ENCODE data around the gene UBL3.

The UBL3 gene

DNA sequence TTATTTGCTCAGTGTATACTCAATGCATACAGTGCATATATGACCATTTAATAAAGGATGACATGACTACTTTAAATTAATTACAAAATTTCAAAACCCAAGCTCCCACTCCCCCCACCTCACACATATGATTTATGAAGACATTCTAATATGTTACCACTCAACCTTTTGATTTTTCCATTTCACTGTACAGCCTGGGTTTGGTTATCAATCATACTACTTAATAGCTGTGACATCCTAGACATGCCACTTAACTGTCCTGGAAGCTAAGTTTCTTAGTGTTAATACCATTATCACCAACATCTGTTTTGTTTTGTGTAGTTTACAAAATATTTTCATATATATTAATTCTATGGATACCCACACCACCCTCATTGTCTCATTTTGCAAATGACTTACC, 42.2 kb downstream of the UBL3 start:
- no peak for DNase-seq

GRCh38 chr13:29805994-29806979, 44.1 kb downstream of the UBL3 start:
- DNase-seq: no peak

- no peak for DNase-seq
These were observed 47.2 kb downstream of the UBL3 start for GRCh38 chr13:29803221-29803620.

- no peak for DNase-seq
These were observed 47.8 kb downstream of the UBL3 start for GRCh38 chr13:29802621-29803020.

DNA sequence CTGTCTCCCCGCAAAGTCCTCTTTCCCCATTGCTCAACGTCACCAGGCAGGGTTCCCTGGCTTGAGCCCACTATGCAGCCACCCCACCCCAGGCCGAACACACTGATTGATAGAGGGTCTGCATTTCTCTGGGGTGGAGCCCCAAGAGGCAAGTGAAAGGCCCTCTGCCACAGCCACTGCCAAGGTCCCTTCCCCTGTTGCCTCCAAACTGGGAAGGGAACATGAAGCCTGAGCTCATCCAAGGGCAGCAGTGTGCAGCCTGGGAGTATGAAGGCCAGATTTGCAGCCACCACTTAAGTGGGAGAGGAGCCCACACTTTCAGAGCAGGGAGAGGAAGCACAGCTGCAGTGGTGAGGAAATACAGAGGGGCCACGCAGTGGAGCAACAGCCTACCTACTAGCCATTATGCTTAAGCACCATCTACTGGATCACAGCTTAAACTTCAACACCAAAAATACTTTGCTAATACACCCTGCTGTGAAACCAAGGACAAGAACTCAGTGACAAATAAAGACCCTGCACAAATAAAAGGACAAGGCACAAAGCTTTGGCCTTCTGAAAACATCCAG, 48.6 kb downstream of the UBL3 start:
- no peak for DNase-seq

GRCh38 chr13:29801102-29801501, 49.3 kb downstream of the UBL3 start:
- no peak for DNase-seq

GRCh38 chr13:29800687-29801086, 49.7 kb downstream of the UBL3 start:
- no peak for DNase-seq

- DNase-seq: no peak
These were observed 51.4 kb downstream of the UBL3 start for GRCh38 chr13:29799041-29799440.

DNA sequence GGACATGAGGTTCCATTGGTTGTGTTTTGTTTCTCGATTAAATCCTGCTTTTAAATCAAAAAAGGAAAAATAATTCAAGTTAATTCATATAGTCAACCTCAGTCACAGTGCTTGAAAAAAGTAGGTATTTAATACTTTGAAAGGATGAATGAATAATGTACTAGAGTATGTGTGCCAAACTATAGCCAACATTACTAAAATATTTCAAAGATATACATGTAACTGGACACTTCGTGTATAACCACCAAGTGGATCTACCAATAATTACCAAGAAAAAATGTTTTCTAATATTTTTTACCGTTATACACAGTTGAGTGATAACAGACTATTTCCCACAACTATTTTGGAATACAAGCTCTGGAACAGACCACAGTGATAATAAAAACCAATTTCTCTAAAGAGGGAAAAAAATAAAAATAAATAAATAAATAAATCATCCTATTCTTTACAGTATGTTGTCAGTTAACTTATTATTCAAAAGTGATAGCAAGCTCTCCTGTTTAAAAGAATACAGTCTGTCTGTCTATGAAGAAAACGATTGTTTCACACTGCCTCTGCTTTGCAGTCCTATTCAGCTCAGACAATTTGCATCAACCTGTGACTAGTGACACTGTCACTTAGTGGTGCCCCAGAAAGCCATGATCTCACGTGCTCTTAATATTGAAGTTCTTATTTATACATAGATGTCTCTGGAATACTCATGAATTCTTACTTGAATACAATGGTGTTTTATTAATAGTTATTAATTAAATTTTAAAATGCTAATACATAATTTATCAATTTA, 58.2 kb downstream of the UBL3 start:
- no peak for DNase-seq

DNA sequence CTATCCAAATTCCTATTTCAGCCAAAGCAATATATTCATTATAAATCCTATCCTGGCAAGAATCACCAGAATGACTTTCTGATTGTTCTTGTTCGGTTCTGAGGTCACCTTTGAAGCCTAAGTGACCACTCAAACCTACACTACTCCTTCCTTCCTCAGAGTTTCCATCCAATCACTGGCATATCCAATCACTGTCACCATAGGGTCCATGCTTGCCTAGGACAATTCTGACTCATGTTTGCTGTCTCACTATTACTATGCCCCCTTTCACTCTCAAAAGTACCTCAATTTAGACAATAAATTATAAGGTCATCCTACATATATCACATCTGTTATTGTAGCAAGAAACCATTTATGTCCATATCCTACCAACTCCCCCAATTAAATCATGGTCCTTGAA, 58.9 kb downstream of the UBL3 start:
- DNase-seq: no peak

- no peak for DNase-seq
These were observed 63.7 kb downstream of the UBL3 start for GRCh38 chr13:29786698-29787097.

GRCh38 chr13:29785978-29786377, 64.4 kb downstream of the UBL3 start:
- DNase-seq: no peak

GRCh38 chr13:29782798-29783197, 67.6 kb downstream of the UBL3 start:
- no peak for DNase-seq

DNA sequence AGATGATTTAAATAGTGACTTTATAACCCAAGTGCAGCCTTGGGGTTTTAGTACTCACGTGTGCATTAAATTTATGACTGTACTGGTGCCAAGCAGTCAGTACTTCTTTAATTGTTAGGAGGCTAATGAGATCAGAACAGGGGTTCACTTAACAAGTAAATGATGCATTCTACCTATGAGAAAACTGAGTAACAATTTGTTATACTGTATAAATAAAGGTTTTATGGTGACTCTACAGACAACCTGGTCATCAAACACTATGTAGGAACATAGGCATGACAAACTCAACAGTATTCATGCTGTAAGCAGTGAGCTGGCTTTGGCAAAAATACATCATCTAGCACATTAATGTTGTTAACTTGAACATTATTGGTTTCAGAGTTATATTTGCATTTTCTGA, 75.6 kb downstream of the UBL3 start:
- no peak for DNase-seq

- DNase-seq: no peak
These were observed 79.2 kb downstream of the UBL3 start for GRCh38 chr13:29771247-29771646.

DNA sequence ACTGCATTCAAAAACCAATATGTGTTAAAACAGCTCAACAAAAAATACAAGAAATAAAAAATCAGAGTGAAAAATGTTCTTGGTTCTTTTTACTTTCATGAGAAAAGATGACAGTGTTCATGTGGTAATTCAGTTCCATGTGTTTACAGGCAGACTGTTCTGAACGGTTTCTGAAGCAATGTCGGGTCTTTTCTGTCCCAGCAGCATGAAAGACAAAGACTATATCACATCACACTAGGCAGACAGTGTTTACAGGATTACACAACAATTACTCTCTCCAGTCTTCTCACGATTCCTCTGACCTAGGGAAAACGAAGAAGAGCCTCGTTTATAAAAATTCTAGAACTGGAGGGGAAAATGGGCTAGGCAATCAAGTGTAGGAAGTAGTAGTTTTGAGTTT, 83.4 kb downstream of the UBL3 start:
- no peak for DNase-seq

DNA sequence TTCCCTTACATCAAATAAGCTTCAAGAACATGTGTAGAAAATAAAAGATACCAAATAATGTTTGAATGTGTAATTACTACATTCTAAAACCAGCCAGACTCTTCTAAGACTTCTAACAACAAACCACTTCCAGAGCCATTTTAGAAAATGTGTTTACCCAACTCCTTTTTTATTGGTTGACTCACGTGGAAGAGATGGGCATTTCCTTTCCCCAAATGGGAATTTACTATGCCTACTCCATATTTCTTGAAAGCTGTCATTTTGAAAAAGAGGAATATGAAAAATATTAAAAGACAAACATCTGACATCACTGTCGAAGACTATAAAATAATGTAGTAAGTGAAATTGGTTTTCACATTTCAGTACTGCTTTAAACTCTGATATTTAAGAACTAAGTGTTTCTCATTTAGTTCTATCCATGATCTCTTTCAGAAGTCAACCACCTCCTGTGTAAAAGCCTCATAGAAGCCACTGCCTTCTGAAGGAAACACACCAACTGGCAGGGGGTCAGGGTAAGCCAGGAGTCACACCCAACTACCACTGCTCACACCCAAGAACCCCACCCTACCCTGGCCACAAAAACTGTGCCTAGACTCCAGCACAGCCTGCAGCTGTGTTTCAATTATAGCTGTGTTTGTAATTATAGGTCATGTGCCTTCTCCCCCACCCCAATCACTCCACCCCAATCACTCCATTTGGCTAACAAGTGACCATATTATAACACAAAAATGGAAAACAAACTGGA, 86.8 kb downstream of the UBL3 start:
- no peak for DNase-seq

DNA sequence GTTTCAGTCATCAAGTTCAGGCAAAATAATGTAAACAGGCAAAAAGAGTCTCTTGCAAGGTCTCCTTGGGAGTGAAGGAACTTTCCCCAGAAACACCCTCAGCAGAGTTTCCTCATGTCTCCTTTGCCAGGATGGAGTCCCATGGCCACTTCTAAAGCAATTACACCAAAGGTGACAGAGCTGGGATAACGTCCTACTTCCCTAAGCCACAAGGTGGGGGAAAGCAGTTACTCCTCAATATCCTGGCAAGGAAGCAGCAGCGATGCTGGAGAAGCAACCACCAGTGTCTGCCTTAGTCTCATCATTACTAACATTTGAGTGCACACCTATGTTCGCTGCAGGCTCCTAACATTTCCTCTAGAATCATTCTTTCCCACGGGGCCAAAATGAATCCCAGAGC, 88.6 kb downstream of the UBL3 start:
- no peak for DNase-seq

DNA sequence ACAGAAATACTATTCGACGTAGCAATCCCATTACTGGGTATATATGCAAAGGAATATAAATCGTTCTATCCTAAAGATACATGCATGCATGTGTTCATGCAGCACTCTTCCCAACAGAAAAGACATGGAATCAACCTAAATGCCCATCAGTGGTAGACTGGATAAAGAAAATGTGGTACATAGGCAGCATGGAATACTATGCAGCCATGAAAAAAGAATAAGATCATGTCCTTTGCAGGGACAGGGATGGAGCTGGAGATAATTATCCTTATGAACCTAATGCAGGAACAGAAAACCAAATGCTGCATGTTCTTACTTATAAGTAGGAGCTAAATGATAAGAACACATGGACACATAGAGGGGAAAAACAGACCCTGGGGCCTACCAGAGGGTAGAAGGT, 89.3 kb downstream of the UBL3 start:
- DNase-seq: no peak

- no peak for DNase-seq
These were observed 89.9 kb downstream of the UBL3 start for GRCh38 chr13:29760544-29760943.

GRCh38 chr13:29758531-29759114, 91.8 kb downstream of the UBL3 start:
- peak; percentile 53 to 54 for DNase-seq

- DNase-seq: no peak
These were observed 93.9 kb downstream of the UBL3 start for GRCh38 chr13:29756506-29756905.

DNA sequence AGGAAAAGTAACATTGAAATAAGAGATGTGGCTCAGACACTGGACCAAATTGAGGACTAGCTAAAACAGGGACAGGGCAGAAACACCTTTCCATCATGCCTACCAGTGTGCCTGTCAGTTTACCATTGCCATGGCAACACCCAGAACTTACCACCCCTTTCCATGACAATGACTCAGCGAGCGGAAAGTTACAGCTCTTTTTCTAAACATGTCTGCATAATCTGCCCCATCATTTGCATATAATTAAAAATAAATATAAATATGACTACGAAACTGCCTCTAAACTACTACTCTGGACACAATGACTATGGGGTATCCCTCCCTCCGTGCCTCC, 96.0 kb downstream of the UBL3 start:
- DNase-seq: peak; percentile 22 to 28

All from activated CD4-positive, alpha-beta T cell treated with anti-CD3 and anti-CD28 coated beads for 4 hours (primary cell).